GM12872 (cell line): ENCODE data around the gene UACA.

Experiments
- TF ChIP-seq, protein P1 (sequence below): IDR thresholded peaks from 3 replicates; pipeline ENCODE4 v1.5.1; 2011; ENCODE audit warnings: low read depth, mild to moderate bottlenecking, low read length, moderate library complexity; ENCODE audit not compliant: insufficient read depth

The UACA gene

DNA sequence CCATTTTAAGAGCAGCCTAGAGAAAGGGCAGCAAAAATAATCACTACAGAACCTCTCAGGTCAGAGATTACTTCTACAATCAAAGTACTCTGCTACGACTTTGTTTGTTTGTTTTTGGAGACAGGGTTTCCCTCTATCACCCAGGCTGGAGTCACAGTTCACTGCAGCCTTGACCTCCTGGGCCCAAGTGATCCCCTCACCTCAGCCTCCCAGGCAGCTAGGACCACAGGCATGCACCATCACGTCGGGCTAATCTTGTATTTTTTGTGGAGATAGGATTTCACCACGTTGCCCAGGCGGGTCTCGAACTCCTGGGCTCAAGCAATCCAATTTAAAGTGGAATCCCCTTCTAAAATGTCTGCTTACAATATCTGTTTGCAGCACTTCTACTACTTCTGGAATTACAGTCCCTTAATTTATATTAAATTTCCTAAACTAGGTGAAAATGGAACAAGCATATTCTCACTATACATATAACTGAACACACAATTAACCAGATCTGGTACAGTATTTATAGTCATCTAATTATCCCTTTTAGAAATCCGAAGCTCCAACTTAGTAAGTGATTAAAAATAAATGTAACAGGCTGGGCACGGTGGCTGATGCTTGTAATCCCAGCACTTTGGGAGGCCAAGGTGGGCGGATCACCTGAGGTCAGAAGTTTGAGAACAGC lies 4.4 kb downstream of the UACA start:
- TF ChIP-seq, protein P1, sequence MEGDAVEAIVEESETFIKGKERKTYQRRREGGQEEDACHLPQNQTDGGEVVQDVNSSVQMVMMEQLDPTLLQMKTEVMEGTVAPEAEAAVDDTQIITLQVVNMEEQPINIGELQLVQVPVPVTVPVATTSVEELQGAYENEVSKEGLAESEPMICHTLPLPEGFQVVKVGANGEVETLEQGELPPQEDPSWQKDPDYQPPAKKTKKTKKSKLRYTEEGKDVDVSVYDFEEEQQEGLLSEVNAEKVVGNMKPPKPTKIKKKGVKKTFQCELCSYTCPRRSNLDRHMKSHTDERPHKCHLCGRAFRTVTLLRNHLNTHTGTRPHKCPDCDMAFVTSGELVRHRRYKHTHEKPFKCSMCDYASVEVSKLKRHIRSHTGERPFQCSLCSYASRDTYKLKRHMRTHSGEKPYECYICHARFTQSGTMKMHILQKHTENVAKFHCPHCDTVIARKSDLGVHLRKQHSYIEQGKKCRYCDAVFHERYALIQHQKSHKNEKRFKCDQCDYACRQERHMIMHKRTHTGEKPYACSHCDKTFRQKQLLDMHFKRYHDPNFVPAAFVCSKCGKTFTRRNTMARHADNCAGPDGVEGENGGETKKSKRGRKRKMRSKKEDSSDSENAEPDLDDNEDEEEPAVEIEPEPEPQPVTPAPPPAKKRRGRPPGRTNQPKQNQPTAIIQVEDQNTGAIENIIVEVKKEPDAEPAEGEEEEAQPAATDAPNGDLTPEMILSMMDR = no peak

DNA sequence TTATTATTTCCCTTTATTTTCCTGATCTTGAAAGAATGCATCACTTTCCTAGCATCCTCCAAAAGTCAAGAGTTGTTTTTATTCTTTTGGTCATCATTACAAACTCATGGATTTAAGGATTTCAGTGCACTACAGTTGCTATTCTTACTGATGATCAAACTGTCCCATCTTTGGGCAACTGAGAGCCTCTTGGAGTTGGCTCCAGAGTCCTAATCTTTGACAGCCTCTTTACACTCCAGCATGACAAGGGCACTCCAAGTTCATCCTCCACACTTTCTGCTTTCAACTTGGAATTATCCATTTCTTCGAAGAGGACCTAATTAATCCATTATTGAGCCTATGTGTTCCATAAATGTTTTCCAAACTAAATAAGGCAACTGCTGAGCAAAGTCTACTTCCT lies 5.7 kb downstream of the UACA start:
- TF ChIP-seq, protein P1 = no peak

DNA sequence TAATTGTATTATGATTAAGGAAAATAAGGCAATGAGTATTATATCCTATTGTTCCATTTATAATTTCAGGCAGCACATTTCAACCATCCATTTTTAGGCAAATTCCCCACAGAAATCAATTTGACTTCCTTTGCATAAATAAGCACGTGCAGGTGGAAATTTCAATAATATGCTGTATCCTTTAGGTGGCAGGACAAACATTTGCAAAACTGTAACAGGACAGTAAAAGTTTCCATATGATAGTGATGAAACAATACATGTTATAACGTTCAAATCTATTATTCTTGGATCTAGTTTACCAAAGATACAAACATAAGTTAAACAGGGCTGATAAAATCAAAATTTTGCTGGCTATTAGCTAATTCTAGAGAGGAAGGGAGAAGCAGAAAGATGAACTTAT lies 8.5 kb downstream of the UACA start:
- TF ChIP-seq, protein P1 = no peak

DNA sequence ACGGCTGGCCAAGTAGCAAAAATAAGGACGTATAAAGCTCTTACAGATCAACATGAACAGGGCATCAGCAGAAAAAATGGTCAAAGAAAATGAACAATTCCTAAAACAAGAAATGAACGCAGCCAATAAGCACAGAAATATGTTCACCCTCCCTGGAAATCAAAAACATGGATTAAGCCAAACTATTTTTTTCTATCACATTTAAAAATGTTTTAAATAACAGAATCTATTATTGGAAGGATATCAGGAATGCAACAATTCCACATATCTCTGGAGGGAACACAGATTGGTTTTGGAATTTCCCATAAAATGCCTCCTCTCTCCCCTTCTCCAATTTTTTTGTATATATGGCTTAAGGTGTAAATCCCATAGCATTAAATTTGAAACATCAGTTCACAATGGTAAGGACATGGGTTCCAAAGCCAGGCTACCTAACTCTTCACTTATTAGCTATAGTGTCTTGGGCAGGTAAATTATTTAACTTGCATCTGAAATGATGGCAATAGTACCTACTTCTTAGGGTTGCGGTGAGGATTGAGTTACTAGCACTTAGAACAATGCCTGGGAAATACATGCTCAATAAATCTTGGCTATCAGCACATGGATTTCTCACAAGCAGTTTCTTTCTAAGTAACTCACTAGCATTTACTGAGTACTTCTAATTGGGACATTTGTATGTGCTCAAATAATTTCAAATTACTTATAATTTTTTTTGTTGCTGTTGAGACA lies 10.1 kb downstream of the UACA start:
- TF ChIP-seq, protein P1 = no peak

DNA sequence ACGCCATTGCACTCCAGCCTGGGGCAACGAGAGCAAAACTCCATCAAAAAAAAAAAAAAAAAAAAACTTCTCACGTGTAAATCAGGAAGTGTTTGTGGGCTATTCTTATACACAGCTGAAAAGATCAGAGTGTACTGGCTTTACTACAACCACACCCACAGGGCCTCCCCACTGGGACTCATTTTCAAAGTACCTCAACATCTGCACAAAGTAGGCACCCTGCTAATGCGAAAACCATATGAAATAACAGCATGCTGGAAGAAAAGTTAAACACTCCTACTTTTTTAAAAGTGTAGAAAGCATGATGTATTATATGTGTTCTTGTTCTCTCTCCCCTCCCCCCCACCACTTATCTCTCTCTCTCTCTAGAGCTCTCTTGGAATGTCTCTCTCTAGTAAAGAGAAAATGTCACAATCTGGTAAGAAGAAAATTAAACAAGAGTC lies 11.1 kb downstream of the UACA start:
- TF ChIP-seq, protein P1 = no peak

DNA sequence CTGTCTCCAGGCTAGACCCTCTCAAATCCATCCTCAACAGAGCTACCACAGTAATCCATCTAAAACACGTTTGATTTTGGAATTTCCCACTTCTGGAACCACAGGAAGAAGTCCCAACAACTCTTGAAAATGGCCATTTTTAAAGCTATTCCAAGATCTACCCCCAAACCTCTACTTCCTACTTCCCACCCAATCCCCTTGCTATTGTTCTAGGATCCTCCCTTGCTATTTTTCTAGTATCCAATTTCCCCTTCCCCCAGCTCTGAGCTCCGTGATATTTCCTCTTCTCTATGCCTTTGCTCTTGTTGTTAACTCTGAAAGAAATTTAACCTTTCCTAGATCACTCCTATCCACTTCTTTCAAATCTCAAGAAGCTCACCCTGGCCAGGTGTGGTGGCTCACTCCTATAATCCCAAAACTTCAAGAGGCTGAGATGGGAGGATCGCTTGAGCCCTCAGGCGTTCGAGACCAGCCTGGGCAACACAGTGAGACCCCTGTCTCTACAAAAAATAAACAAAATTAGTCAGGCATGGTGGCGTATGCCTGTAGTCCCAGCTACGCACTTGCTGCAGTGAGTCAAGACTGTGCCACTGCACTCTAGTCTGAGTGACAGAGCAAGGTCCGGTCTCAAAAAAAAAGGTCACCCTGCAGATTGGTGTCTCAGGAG lies 13.0 kb downstream of the UACA start:
- TF ChIP-seq, protein P1 = no peak

DNA sequence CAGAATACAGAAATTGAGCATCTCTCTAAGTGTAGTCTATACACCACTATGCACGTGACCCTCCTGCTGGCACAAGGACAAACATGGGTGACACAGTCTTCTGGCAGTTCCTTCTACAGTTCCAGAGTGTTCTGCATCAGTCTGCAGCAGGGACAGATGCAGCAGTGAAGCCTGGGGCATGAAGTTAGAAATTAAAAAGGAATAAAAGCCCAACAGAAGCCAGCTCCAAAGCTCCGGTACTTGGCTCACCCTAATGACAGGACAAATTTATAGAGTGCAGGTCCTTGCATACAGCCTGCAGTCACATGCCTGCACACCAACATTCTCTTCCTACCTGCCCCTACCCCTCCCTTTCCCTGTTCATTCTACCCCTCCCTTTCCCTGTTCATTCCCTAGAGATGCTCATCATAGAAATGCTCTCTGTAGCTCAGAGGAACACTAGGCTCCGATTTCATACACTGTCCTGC lies 15.0 kb downstream of the UACA start:
- TF ChIP-seq, protein P1 = no peak
